Peyer's patch (tissue), 4 donors: ENCODE results near the gene PAGR1. TPM values are rescaled to one million over a fixed set of nuclear protein-coding genes. Genes with fewer than 3 reads are reported as not detected.

Source experiments
- DNase-seq, 3 donors: peaks; one replicate each; pipeline ENCODE4 v3.0.0-alpha.2; 2017 to 2019
- H3K27ac ChIP-seq, 4 donors: fragments of 200-600 bp; sonication (generic); one replicate each; pipeline ENCODE4 v1.5.1; 2016 to 2019
- H3K27me3 ChIP-seq, 2 donors: fragments of 200-600 bp; sonication (generic); one replicate each; pipeline ENCODE4 v1.5.1; 2019
- H3K36me3 ChIP-seq, 3 donors: fragments of 200-600 bp; sonication (generic); one replicate each; pipeline ENCODE4 v1.5.1; 2016 to 2019
- H3K4me1 ChIP-seq, 4 donors: fragments of 200-600 bp; sonication (generic); one replicate each; pipeline ENCODE4 v1.5.1; 2016 to 2019
- H3K4me3 ChIP-seq, 4 donors: fragments of 200-600 bp; sonication (generic); 1 replicate in 3 of 4; 2 replicates in 1 of 4; pipeline ENCODE4 v1.5.1; 2016 to 2019; ENCODE audit warnings: mild to moderate bottlenecking in 1 of 4
- H3K9me3 ChIP-seq, 4 donors: fragments of 200-600 bp; sonication (generic); one replicate each; pipeline ENCODE4 v1.5.1; 2016 to 2019; ENCODE audit warnings: mild to moderate bottlenecking in 1 of 4
- CTCF ChIP-seq, 6 experiments: fragments of 450-650 bp in 4 of 6; fragments of 200-600 bp in 2 of 6; sonication (generic) in 1 of 6; IDR thresholded peaks; one replicate each; pipeline ENCODE4 v1.5.1; 2017 to 2019; ENCODE audit warnings: antibody characterized with exemption in 6 of 6, mild to moderate bottlenecking in 3 of 6, moderate library complexity in 1 of 6
- POLR2A ChIP-seq, 2 donors: fragments of 450-650 bp; IDR thresholded peaks; one replicate each; pipeline ENCODE4 v1.5.1; 2017; ENCODE audit warnings: antibody characterized with exemption in 2 of 2, mild to moderate bottlenecking in 2 of 2, moderate library complexity in 2 of 2
- total RNA-seq, 4 donors: library from RNA; depleted of rRNA; stranded (reverse); fragments of >200 nt; gene quantifications; one replicate each; pipeline ENCODE4 v1.1.0, GENCODE V29; 2016

Gene PAGR1
- total RNA-seq, 4 donors from 2014 or later = 39.5 to 50.3 (median 48.3) TPM

- Histone ChIP-seq H3K36me3 (peaks cover 0 to 27% (median 0%) of the 10 kb centered on the region in 3 donors), H3K9me3 (no peaks in the 10 kb centered on the region), H3K4me1 (peaks cover 2 to 21% (median 14%) of the 10 kb centered on the region in 4 donors), H3K27me3 (no peaks in the 10 kb centered on the region), H3K4me3 (no peak overlapping the region), H3K27ac (peak overlapping the region; percentile 93 to 99 (median 98))
- no peak for DNase-seq
- TF ChIP-seq POLR2A (IDR thresholded peaks at IDR 0.05) (no peak), CTCF (IDR thresholded peaks at IDR 0.05) (no peak)
Observed at GRCh38 chr16:29804020-29804419, 11.9 kb upstream of the PAGR1 start.

GRCh38 chr16:29804455-29805231, 11.3 kb upstream of the PAGR1 start:
- peaks cover 0 to 27% (median 0%) of the 10 kb centered on the region in 3 donors for H3K36me3 ChIP-seq
- peak overlapping the region; percentile 76 to 84 (median 78) for H3K4me3 ChIP-seq
- H3K27ac ChIP-seq = peak overlapping the region; percentile 93 to 99 (median 98)
- DNase-seq = peak in 2 of 3 donors; percentile 29 to 61
- no peak for TF ChIP-seq POLR2A (IDR thresholded peaks at IDR 0.05)
- TF ChIP-seq CTCF (IDR thresholded peaks at IDR 0.05) = no peak
- H3K27me3 ChIP-seq = no peaks in the 10 kb centered on the region
- peaks cover 4 to 27% (median 19%) of the 10 kb centered on the region in 4 donors for H3K4me1 ChIP-seq
- H3K9me3 ChIP-seq = no peaks in the 10 kb centered on the region

GRCh38 chr16:29805232-29806098, 10.5 kb upstream of the PAGR1 start:
- Histone ChIP-seq H3K27ac (peak overlapping the region; percentile 93 to 99 (median 98)), H3K4me1 (peaks cover 4 to 35% (median 21%) of the 10 kb centered on the region in 4 donors), H3K4me3 (peak overlapping the region; percentile 76 to 84 (median 78)), H3K9me3 (no peaks in the 10 kb centered on the region), H3K36me3 (peaks cover 0 to 25% (median 0%) of the 10 kb centered on the region in 3 donors), H3K27me3 (no peaks in the 10 kb centered on the region)
- TF ChIP-seq CTCF (IDR thresholded peaks at IDR 0.05) (peak in 4 of 6 experiments; percentile 1 to 20 (median 17)), POLR2A (IDR thresholded peaks at IDR 0.05) (peak; percentile 83 to 90)
- DNase-seq = peak; percentile 98 to 99 (median 98)

- peaks cover 4 to 41% (median 27%) of the 10 kb centered on the region in 4 donors for H3K4me1 ChIP-seq
- peaks cover 0 to 18% (median 0%) of the 10 kb centered on the region in 3 donors for H3K36me3 ChIP-seq
Observed at GRCh38 chr16:29806099-29806579, 9.8 kb upstream of the PAGR1 start, which contains the start of gene MAZ. Gene MAZ (plus strand): TSS chr16:29806529. CDS start chr16:29806702, 173 bp downstream.

More at GRCh38 chr16:29806099-29806579, 9.8 kb upstream of the PAGR1 start, which contains the start of gene MAZ:
- Histone ChIP-seq H3K4me3 (peak within 1 kb of the TSS; percentile 76 to 84 (median 78)), H3K9me3 (no peaks in the 10 kb centered on the region), H3K27ac (peak within 1 kb of the TSS; percentile 93 to 99 (median 98)), H3K27me3 (no peaks in the 10 kb centered on the region)
- no peak for TF ChIP-seq CTCF (IDR thresholded peaks at IDR 0.05)
- no peak for TF ChIP-seq POLR2A (IDR thresholded peaks at IDR 0.05)
- DNase-seq = peak in 2 of 3 donors; percentile 74 to 86
